HG03520 (cell line): ENCODE measurements around the gene USO1.
"Not testable (repeated sequence)": the region's sequence is repeated elsewhere in the genome, so short reads cannot be mapped to it uniquely, and the experiment has no call there.

Experiments used
- ATAC-seq: cut with Tn5 transposase; IDR thresholded peaks from one replicate; pipeline ENCODE4 v1.9.1; 2021; ENCODE audit warnings: mild to moderate bottlenecking, moderate library complexity; ENCODE audit not compliant: unreplicated experiment

The USO1 gene, protein sequence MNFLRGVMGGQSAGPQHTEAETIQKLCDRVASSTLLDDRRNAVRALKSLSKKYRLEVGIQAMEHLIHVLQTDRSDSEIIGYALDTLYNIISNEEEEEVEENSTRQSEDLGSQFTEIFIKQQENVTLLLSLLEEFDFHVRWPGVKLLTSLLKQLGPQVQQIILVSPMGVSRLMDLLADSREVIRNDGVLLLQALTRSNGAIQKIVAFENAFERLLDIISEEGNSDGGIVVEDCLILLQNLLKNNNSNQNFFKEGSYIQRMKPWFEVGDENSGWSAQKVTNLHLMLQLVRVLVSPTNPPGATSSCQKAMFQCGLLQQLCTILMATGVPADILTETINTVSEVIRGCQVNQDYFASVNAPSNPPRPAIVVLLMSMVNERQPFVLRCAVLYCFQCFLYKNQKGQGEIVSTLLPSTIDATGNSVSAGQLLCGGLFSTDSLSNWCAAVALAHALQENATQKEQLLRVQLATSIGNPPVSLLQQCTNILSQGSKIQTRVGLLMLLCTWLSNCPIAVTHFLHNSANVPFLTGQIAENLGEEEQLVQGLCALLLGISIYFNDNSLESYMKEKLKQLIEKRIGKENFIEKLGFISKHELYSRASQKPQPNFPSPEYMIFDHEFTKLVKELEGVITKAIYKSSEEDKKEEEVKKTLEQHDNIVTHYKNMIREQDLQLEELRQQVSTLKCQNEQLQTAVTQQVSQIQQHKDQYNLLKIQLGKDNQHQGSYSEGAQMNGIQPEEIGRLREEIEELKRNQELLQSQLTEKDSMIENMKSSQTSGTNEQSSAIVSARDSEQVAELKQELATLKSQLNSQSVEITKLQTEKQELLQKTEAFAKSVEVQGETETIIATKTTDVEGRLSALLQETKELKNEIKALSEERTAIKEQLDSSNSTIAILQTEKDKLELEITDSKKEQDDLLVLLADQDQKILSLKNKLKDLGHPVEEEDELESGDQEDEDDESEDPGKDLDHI

DNA sequence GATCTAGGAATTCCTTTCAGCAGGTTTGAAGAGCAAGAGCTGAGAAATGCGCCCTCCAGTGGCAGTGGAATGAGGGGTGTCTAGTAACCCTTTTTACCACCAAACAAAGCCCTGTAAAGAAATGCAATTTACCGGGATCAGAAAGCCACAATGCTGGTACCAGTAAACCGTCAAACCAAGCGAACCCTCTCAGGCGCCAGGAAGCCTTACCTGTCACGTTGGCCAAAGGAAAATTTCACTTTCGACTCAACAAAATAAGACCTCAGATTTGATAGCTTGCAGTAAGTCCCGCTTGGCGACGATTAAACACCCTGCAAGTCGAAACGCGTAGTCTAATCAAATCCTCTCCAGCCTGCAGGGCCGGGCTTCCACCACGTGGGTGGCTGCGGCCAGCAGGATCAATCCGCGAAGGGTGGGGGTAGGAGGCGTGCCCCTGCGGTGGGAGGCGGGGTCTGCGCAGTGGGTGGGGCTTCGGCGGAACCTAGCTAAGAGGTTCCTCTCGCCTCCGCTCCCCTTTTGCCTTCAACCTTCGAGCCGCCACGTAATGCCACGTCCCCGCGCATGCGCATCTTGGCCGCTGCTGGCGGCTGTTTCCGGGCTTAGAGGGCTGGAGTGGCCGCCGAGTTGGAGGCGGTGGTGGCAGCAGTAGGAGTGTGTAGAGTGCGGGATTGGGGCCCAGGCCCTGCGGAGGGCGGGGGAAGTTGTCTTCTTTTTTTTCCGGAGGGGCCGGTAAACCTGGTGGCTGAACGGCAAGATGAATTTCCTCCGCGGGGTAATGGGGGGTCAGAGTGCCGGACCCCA is at the start of gene USO1:
Gene USO1 (plus strand): TSS at position 512 of the 801 bp plus-strand sequence. CDS start 243 bp downstream, at position 755.
- ATAC-seq = peak; percentile 88

DNA sequence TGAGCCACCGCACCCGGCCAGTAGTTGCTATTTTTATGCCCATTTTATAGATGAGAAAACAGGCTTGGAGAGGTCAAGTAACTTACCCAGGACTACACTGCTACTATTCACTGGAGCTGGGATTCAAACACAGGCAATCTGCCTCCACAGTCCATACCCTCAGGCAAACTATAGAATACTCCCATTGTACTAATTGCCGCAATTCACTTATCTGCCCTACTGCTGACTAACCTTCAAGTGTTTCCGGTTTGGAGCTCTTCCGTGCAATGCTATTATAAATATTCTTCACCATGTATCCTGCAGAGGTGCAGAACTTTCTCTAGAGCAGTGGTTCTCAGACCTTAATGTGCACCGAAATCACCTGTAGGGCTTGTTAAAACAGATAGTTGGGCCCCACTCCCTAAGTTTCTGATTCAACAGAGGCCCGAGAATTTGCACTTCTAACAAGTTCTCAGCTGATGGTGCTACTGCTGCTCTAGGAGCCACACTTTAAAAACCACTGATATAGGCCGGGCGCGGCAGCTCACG is 49.3 kb upstream of the USO1 start:
- ATAC-seq = no peak

DNA sequence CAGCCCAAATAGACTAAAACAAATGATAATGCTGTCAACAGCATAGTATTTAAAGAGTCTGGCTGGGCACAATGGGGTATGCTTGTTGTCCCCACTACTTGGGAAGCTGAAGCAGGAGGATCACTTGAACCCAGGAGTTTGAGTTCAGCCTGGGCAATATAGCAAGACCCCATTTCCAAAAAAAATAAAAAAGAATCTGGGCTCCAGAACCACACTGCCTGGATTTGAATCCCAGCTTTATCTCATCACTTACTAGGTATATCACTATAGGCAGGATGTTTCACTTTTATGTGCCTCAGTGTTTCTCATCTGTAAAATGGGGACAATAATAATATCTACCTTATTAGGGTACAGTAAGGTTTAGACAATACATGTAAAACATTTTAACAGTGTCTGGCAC is 45.9 kb upstream of the USO1 start:
- ATAC-seq = no peak

DNA sequence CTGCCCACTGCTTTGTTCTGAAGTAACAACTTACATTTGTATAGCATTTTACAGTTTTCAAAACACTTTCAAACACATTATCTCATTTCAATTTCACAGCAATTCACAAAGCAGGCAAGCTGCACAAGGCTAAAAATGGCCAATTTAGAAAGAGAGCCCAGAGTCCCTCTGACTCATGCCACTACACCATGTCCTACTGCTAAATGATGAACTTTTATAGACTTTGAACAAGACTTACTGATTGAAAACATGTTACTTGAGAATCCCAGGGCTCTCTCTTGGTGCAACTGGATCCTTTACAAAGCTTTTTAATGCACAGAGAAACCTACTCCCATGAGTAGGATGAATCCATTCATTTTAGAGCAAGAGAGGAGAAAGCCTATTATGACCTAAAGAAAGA is 45.4 kb upstream of the USO1 start:
- ATAC-seq = no peak

DNA sequence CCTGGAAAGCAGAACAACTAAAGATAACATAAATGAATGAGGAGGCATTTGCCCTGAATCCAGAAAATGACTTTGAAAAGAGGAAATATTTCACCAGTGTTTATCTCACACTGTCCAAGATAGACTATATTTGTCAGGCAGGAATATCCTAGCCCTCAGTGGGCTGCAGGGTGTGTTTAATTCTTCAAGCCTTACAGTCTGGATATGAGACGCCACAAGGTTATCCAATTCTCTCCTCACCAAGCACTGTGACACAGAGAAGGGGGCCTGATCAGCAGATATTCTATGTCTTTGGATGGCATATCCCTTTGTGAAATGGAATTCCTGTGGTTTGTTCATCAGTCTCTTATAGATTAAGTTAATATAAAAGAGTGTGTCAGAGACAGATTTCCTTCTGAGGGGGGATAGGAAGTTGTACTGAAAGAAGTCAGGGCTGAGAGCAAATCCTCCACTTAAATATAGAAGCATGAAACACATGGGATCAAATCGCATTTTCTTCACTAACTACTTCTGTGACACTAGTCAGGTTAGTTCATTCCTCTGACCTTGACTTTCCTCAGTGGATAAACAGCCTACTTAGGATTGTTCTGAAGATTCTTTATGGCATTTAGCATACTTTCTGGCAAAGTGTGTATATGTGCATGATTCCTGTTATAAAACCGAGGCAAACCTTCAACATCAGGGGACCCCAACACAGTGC is 44.4 kb upstream of the USO1 start:
- no peak for ATAC-seq

DNA sequence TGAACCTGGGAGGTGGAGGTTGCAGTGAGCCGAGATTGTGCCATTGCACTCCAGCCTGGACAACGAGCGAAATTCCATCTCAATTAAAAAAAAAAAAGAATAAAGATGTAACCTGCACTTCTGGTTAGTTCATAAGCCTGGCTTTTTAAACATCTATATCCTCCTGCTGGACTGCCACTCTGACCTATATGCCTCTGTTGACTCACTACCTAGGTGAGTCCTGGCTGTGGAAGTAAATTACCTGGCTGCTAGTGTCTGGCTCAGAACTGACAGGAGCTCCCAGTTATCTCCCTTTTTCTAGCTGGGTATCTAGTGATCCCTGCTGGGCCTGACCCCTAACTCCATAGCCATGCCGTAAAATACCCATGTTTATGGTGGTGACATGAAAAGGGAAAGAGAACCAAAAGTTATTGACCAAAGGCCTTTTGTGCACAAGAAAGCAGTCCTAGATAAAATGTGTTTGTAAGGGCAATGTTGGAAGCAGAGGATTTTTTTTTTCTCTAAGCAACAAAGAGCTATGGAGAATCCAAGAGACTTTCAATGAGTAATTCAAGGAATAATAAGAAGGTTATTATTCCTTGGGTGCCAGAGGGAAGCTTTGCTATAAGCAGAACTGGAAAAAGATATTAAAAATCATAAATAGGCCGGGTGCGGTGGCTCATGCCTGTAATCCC is 40.8 kb upstream of the USO1 start:
- ATAC-seq = no peak

DNA sequence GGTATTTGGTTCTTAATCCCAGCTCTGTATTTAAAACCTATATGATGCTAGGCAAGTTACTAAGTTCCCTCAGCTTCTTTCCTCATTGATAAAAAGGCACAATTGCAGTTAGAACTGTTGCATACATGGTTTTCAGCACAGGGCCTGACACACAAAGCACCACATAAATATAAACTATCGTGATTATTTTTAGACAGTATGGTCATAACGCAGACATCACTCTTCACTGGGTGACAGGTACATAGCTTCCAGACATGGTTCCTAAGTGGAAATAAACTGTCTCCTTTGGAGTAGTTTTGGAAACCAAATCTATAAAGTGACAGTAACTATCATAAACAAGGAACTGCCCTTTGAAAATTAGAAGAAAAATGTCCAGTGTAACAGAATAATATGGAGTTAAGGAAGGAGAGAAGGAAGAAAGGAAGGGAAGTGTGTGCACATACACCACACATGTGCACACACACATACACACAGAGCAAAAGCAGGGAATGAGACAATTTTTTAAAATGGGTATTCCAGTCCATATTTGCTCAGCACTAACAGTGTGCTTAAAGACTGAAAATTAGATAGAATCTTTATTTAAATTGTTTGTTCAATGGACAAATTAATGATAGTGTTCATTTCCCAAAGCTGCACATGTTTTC is 38.7 kb upstream of the USO1 start:
- no peak for ATAC-seq

DNA sequence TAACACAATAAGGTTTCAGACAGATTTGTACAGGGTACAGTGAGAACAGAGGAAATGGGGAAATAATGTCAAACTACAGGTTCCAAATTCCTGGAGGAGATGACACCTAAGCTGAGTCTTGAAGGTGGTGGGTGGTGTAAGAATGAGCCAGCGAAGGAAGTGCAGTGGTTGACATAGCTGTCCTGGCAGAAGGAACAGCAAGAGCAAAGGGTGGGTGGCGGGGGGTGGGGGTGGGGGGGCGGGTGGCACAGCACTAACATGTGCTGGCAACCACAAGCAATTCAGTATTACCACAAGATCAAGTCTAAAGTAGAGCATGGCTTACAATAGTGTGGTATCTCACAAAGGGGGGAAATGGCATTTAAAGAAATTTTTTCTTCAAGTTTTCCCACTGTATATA is 38.0 kb upstream of the USO1 start:
- ATAC-seq = no peak

DNA sequence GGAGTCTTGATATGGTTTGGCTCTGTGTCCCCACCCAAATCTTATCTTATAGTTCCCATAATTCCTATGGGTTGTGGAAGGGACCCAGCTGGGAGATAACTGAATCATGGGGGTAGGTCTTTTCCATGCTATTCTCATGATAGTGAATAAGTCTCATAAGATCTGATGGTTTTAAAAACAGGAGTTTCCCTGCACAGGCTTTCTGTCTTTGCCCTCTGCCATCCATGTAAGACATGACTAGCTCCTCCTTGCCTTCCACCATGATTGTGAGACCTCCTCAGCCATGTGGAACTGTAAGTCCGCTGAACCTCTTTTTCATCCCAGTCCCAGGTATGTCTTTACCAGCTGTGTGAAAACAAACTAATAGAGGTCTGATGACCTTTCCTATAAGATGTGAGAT is 37.3 kb upstream of the USO1 start:
- ATAC-seq = not testable (repeated sequence)

DNA sequence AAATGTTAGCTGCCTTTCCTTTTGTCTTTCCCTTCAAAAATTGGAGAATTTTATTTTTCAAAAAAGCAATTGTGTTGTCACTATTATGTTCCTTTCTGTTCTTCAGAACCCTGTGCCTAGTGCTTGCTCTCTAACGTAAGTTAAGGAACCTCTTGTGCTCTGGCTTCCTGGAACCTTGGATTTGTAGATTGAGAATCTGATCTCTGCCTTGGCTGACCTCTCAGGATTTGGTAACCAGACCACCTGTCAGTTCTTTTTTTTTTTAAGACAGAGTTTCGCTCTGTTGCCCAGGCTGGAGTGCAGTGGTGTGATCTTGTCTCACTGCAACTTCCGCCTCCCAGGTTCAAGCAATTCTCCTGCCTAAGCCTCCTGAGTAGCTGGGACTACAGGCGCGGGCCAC is 32.3 kb upstream of the USO1 start:
- ATAC-seq = not testable (repeated sequence)

DNA sequence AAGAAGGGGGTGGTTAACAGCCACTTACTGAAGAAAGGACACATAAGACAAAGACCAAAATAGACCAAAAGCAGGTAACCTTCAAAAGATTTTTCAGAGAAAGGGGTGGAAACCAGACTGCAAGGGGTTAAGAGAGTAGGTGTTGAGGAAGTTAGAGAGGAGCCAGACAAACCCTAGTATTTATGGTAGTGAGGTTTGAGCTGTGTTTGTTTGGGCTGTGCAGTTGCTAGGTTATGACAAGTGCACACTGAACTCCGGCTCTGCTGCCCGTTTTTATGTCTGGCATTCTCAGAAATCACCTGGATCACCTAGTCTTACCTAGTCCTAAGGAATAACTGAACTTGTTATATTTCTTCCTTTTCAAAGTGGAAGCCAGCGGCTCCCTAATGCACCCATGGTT is 28.3 kb upstream of the USO1 start:
- no peak for ATAC-seq

DNA sequence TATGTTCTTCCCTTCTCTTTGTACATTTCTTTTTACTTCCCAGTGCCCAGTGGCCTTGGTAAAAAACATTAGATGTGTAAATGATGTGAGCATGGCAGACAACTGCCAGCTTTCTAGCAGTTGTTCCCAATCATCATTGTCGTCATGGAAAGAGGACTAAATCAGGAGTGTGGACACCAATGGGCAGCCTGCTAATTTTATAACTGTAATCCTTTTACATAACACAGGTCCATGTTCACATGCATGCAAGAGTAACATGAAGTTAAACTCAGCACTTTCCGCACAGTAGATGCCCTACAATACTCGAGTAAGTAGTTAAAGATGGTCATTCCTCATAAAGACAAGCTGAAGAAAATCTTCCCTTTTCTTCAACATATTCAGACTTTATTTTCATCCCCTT is 27.8 kb upstream of the USO1 start:
- ATAC-seq = no peak

DNA sequence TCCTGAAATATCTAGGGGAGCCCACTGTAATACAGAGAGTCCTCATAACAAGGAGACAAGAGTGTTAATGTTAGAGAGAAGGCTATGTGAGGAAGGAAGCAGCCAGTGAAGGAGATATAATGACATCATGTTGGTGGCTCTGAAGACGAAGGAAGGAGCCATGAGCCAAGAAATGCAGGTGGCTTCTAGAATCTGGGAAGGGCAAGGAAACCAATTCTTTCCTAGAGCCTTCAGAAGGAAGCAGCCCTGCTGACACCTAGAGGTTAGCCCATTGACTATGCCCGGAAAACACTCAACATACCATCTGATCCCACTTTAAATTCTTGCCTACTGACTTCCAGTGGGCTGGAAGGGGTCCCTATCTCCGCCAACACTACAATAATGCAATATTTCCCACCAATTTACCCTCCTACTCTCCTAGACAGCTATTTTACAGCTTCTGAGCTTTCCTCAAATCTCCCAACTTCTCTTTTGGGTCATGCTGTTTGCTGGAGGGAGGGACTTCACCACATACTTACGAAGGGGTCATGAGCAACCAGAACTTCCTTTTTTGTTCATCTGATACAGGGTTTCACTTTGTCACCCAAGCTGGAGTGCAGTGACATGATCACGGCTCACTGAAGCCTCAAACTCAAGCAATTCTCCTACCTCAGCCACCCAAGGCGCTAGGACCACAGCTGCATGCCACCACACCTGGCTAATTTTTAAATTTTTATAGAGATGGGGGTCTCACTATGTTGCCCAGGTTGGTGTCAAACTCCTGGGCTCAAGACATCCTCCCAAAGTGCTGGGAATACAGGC is 26.0 kb upstream of the USO1 start:
- peak; percentile 91 for ATAC-seq

DNA sequence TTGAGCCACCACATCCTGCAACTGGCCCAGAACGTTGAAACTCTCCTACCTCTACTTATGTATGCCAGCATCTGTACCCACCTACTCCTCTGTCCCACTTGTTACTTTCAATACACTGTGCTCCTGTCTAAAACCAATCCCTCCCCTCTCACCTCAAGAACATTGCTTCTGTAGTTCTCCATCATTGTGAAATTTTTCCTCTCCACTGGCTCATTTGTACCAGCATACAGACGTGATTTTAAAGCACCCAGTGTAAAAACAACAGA is 25.5 kb upstream of the USO1 start:
- ATAC-seq = no peak

DNA sequence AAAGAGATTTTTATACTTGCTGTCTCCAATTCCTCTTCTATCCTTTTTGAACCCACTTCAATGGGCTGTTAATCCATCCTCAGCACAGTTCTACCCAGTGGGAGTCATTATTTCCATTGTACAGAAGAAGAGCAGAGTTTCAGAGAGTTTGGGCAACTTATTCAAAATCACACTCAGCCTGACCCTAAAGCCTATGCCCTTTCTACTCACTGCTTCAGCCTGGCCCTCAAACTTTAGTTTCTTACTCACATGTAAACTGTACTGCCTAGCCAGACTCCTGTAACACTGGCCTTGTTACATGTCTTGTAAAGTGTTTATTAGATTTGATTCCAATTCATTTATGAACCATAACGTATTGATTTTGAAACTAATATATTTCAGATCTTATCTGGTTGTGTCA is 25.1 kb upstream of the USO1 start:
- no peak for ATAC-seq

DNA sequence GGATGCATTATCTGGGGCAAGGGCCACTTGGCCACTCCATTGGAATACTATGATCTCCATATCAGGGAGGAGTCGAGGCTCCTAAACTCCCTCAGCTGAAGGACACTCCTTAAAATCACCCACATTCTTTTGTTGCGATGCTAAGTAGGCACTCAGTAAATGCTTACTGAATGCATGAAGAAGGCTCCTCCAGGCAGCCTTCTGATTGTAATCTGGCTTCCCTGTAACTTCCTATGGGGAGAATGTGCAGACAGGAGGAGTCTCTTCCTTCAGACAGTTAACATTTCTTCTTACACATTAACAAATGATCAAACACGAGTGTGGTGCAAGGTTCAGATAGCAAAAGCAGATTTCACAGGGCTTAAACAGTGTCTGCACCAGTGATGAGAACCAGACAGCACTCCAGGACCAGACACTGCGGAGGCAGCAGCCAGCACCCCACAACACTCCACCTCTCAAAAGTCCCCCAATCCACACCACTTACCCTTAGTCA is 21.4 kb upstream of the USO1 start:
- no peak for ATAC-seq

DNA sequence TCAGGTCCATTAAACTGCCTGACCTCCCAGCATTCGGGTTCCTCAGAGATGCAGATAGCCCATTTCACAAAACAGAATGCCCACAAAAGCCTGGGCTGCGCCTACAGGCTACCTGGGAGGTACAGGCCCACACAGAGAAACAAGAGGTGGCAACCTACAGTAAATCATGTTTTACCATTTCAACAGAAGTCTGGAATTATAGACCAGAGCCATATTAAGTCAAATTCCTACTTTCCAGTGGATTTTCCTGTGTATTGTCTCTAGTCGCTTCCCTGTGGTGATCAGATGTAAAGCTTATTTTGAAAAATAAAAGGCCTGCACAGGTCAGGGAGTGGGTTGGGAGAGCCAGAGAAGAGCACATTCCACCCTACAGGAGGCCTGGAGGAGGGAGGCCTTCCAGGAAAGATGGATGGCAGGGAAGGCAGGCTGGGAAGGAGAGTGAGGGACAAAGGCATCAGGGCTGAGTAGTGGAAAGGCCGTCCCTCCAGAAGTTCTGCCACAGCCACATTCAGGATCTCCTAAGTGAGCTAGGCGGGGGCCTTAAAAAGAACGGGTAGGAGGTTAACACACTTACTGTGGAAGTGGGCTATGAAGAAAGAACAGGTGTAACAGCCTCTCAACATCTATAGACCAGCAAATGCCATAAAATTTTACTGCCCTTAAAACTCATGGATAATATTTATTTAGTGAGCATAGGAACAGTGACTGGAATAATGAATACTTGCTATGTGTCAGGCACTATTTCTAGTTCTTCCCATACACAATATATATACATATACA is 19.0 kb upstream of the USO1 start:
- ATAC-seq = no peak

DNA sequence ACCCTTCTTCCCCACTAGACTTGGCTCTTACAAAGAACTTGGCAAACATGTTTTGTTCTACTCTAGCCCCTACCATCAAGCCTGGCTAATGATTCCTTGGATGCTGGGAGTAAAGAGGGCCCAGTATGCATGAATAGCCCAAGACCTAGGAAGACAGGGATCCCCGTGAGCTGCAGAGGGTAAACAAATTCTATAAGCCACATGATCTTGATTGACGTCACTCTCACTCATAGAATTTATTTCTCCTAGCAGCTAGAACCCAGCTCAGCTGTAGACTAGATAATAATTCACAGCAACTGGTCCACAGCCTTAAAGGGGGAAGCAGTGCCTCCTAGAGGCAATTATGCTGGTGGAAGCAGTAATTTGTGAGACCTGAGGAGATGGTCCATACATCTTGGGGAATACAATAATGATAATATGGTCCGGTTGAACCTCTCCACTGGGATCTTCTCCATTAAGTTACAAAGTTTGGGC is 16.1 kb upstream of the USO1 start:
- ATAC-seq = no peak
